ENCODE results near the gene CATSPER2. TPM values are rescaled to one million over a fixed set of nuclear protein-coding genes. Genes with fewer than 3 reads are reported as not detected.
"Not testable (repeated sequence)": the region's sequence is repeated elsewhere in the genome, so short reads cannot be mapped to it uniquely, and the experiment has no call there.

The CATSPER2 gene
- total and polyA plus RNA-seq, 2 of the 8 experiments (the other 6 are each of a cell fraction or from before 2014, with no cell fraction given), result 1.2 to 1.9 TPM

GRCh38 chr15:43589778-43590466, 58.7 kb downstream of the CATSPER2 start, which contains the start of gene PPIP5K1:
TSS of gene PPIP5K1 (minus strand) at chr15:43590208. CDS start at chr15:43584504, 5,704 bp downstream.
- CTCF ChIA-PET (ENCODE audit: partially characterized antibody); POLR2A ChIA-PET (ENCODE audit: partially characterized antibody); H3K4ac ChIP-seq (replicated peaks; ENCODE audit: insufficient read length, low read depth, low read length); H4K20me1 ChIP-seq (replicated peaks in 1 of 2; ENCODE audit: control insufficient read depth in 1 of 2, insufficient read depth in 2 of 2, low read length in 2 of 2); H4K5ac ChIP-seq (ENCODE audit: insufficient read length, low read depth, low read length); H2AFZ ChIP-seq (ENCODE audit: low read length); H3K4me1 ChIP-seq (replicated peaks in 1 of 4; ENCODE audit: control insufficient read depth in 3 of 4, insufficient read depth in 4 of 4, low read length in 3 of 4); H4K8ac ChIP-seq (ENCODE audit: extremely low read depth, insufficient read depth, low read length); H3K23ac ChIP-seq (ENCODE audit: insufficient read length); H3K9ac ChIP-seq (replicated peaks in 1 of 4; ENCODE audit: extremely low read depth in 1 of 4, low read depth in 3 of 4, low read length in 3 of 4); H3K23me2 ChIP-seq (ENCODE audit: low read depth, low read length); H3K27ac ChIP-seq (ENCODE audit: low read depth, low read length); H2AK5ac ChIP-seq (ENCODE audit: low read depth, low read length); H2BK120ac ChIP-seq (replicated peaks; ENCODE audit: low read depth, low read length); H3K9me3 ChIP-seq (ENCODE audit: insufficient read depth in 2 of 2, low read depth in 1 of 2, low read length in 1 of 2); H2BK15ac ChIP-seq (ENCODE audit: low read length); H3K4me3 ChIP-seq (ENCODE audit: extremely low read depth in 1 of 4, insufficient read depth in 2 of 4, low read depth in 3 of 4, low read length in 4 of 4); H2BK20ac ChIP-seq (ENCODE audit: low read length); H4K91ac ChIP-seq (replicated peaks; ENCODE audit: insufficient read length, low read length); H3K14ac ChIP-seq (ENCODE audit: insufficient read length); H3K79me1 ChIP-seq (ENCODE audit: low read depth, low read length); H2BK12ac ChIP-seq (ENCODE audit: low read depth, low read length); DNase-seq (ENCODE audit: low read depth in 1 of 2, low spot score in 2 of 2); H3K4me2 ChIP-seq (ENCODE audit: insufficient read depth in 1 of 2, low read depth in 2 of 2, low read length in 2 of 2); H2BK5ac ChIP-seq (ENCODE audit: low read depth, low read length); H3K36me3 ChIP-seq (ENCODE audit: control insufficient read depth in 2 of 4, insufficient read depth in 4 of 4, low read length in 3 of 4); H3K18ac ChIP-seq (ENCODE audit: extremely low read depth, low read length); H3K56ac ChIP-seq (replicated peaks; ENCODE audit: insufficient read length, low read depth, low read length); H3K27me3 ChIP-seq (replicated peaks in 1 of 4; ENCODE audit: control insufficient read depth in 3 of 4, extremely low read depth in 1 of 4, insufficient read depth in 3 of 4, low read length in 3 of 4); H3K79me2 ChIP-seq (ENCODE audit: control insufficient read depth in 1 of 2, insufficient read depth in 2 of 2, low read length in 2 of 2): not testable (repeated sequence)
- no CpG with 5 or more reads among the region's 54 CpGs for WGBS, 2 experiments (ENCODE audit: extremely low coverage in 1 of 2, insufficient coverage in 1 of 2, insufficient read length in 1 of 2, insufficient replicate concordance in 2 of 2, low coverage in 1 of 2, low lambda C conversion rate in 2 of 2, missing lambda C conversion rate in 1 of 2)
- FAIRE-seq, result peak; percentile 60

Small RNA genes within 50 kb of the gene (small RNA-seq; reads per million reads assigned to genes)
- gene PDIA3P2 (ENCODE audit: insufficient read depth), result not detected
- gene RNU6-554P (ENCODE audit: insufficient read depth), result not detected
- not detected for gene RNU6-610P (ENCODE audit: insufficient read depth)

Other genes starting within 250 kb of the CATSPER2 start
- 63.6 and 68.5 TPM in 2 replicates for gene TP53BP1, start 155.7 kb downstream of the CATSPER2 start, total RNA-seq (2021; fragmentation: NEBNext Ultra II Directional; extraction: Animal tissue kit (Norgen Biotek cat#: 25700))
- 24.8 and 34.1 TPM in 2 replicates for gene TP53BP1, start 155.7 kb downstream of the CATSPER2 start, polyA plus RNA-seq (2011; rRNA removed)
- gene MAP1A, start 131.2 kb downstream of the CATSPER2 start, total RNA-seq (2021; fragmentation: NEBNext Ultra II Directional; extraction: Animal tissue kit (Norgen Biotek cat#: 25700)), result 2.4 and 3.4 TPM in 2 replicates
- 0.57 and 0.80 TPM in 2 replicates for gene MAP1A, start 131.2 kb downstream of the CATSPER2 start, polyA plus RNA-seq (2011; rRNA removed)
- gene PPIP5K1, start 58.6 kb downstream of the CATSPER2 start, total RNA-seq (2021; fragmentation: NEBNext Ultra II Directional; extraction: Animal tissue kit (Norgen Biotek cat#: 25700)), result 18.8 and 24.3 TPM in 2 replicates
- 22.7 and 30.4 TPM in 2 replicates for gene PPIP5K1, start 58.6 kb downstream of the CATSPER2 start, polyA plus RNA-seq (2011; rRNA removed)
- 27.1 and 30.5 TPM in 2 replicates for gene CKMT1B, start 54.8 kb downstream of the CATSPER2 start, total RNA-seq (2021; fragmentation: NEBNext Ultra II Directional; extraction: Animal tissue kit (Norgen Biotek cat#: 25700))
- gene CKMT1B, start 54.8 kb downstream of the CATSPER2 start, polyA plus RNA-seq (2011; rRNA removed), result 91.3 and 111 TPM in 2 replicates
- 0.34 and 0.42 TPM in 2 replicates for gene STRC, start 30.0 kb downstream of the CATSPER2 start, total RNA-seq (2021; fragmentation: NEBNext Ultra II Directional; extraction: Animal tissue kit (Norgen Biotek cat#: 25700))
- 0.41 and 0.57 TPM in 2 replicates for gene STRC, start 30.0 kb downstream of the CATSPER2 start, polyA plus RNA-seq (2011; rRNA removed)
- 33.8 and 35.0 TPM in 2 replicates for gene CKMT1A, start 45.0 kb upstream of the CATSPER2 start, total RNA-seq (2021; fragmentation: NEBNext Ultra II Directional; extraction: Animal tissue kit (Norgen Biotek cat#: 25700))
- gene CKMT1A, start 45.0 kb upstream of the CATSPER2 start, polyA plus RNA-seq (2011; rRNA removed), result 38.9 and 44.8 TPM in 2 replicates
- gene PDIA3, start 97.6 kb upstream of the CATSPER2 start, total RNA-seq (2021; fragmentation: NEBNext Ultra II Directional; extraction: Animal tissue kit (Norgen Biotek cat#: 25700)), result 653 and 655 TPM in 2 replicates
- 70.8 and 90.4 TPM in 2 replicates for gene PDIA3, start 97.6 kb upstream of the CATSPER2 start, polyA plus RNA-seq (2011; rRNA removed)
- 9.2 and 11.0 TPM in 2 replicates for gene ELL3, start 128.1 kb upstream of the CATSPER2 start, total RNA-seq (2021; fragmentation: NEBNext Ultra II Directional; extraction: Animal tissue kit (Norgen Biotek cat#: 25700))
- gene ELL3, start 128.1 kb upstream of the CATSPER2 start, polyA plus RNA-seq (2011; rRNA removed), result 13.7 and 15.5 TPM in 2 replicates
- gene SERF2, start 143.5 kb upstream of the CATSPER2 start, total RNA-seq (2021; fragmentation: NEBNext Ultra II Directional; extraction: Animal tissue kit (Norgen Biotek cat#: 25700)), result 655 and 672 TPM in 2 replicates
- 999 and 1,376 TPM in 2 replicates for gene SERF2, start 143.5 kb upstream of the CATSPER2 start, polyA plus RNA-seq (2011; rRNA removed)
- gene SERINC4, start 151.4 kb upstream of the CATSPER2 start, total RNA-seq (2021; fragmentation: NEBNext Ultra II Directional; extraction: Animal tissue kit (Norgen Biotek cat#: 25700)), result not detected in 2 replicates
- gene SERINC4, start 151.4 kb upstream of the CATSPER2 start, polyA plus RNA-seq (2011; rRNA removed), result 0.08 and 0.14 TPM in 2 replicates
- gene HYPK, start 151.8 kb upstream of the CATSPER2 start, total RNA-seq (2021; fragmentation: NEBNext Ultra II Directional; extraction: Animal tissue kit (Norgen Biotek cat#: 25700)), result 9.9 and 17.6 TPM in 2 replicates
- 5.0 and 5.4 TPM in 2 replicates for gene HYPK, start 151.8 kb upstream of the CATSPER2 start, polyA plus RNA-seq (2011; rRNA removed)
- gene MFAP1, start 175.8 kb upstream of the CATSPER2 start, total RNA-seq (2021; fragmentation: NEBNext Ultra II Directional; extraction: Animal tissue kit (Norgen Biotek cat#: 25700)), result 36.6 and 36.7 TPM in 2 replicates
- gene MFAP1, start 175.8 kb upstream of the CATSPER2 start, polyA plus RNA-seq (2011; rRNA removed), result 11.0 and 23.6 TPM in 2 replicates
- 18.9 and 19.6 TPM in 2 replicates for gene WDR76, start 178.2 kb upstream of the CATSPER2 start, total RNA-seq (2021; fragmentation: NEBNext Ultra II Directional; extraction: Animal tissue kit (Norgen Biotek cat#: 25700))
- gene WDR76, start 178.2 kb upstream of the CATSPER2 start, polyA plus RNA-seq (2011; rRNA removed), result 2.7 and 4.1 TPM in 2 replicates

Measured in H1 (cell line).